Endothelial cell (in vitro differentiated cells): ENCODE measurements around the gene FNDC5. TPM values are rescaled to one million over a fixed set of nuclear protein-coding genes. Genes with fewer than 3 reads are reported as not detected.

ENCODE experiments used
- DNase-seq: peaks from one replicate; pipeline ENCODE4 v3.0.0; 2021; ENCODE audit warnings: low spot score
- H3K27ac Mint-ChIP-seq: one replicate; pipeline ENCODE4 v1.8.0; 2021; ENCODE audit warnings: mixed read lengths, inconsistent platforms; ENCODE audit not compliant: unreplicated experiment
- H3K27me3 Mint-ChIP-seq: one replicate; pipeline ENCODE4 v1.8.0; 2021; ENCODE audit warnings: mild to moderate bottlenecking, moderate library complexity, mixed read lengths, inconsistent platforms; ENCODE audit not compliant: unreplicated experiment
- H3K36me3 Mint-ChIP-seq: one replicate; pipeline ENCODE4 v1.8.0; 2021; ENCODE audit warnings: mild to moderate bottlenecking, low read depth, mixed read lengths, inconsistent platforms; ENCODE audit not compliant: unreplicated experiment
- H3K4me1 Mint-ChIP-seq: one replicate; pipeline ENCODE4 v1.8.0; 2021; ENCODE audit warnings: mild to moderate bottlenecking, mixed read lengths, inconsistent platforms; ENCODE audit not compliant: unreplicated experiment
- H3K4me3 Mint-ChIP-seq: one replicate; pipeline ENCODE4 v1.8.0; 2021; ENCODE audit warnings: mild to moderate bottlenecking, mixed read lengths, inconsistent platforms; ENCODE audit not compliant: unreplicated experiment
- H3K9me3 Mint-ChIP-seq: one replicate; pipeline ENCODE4 v1.8.0; 2021; ENCODE audit warnings: mixed read lengths, inconsistent platforms; ENCODE audit not compliant: unreplicated experiment
- CTCF ChIP-seq: fragments of 200-600 bp; sonication (generic); IDR thresholded peaks from one replicate; pipeline ENCODE4 v1.5.0; 2021; ENCODE audit warnings: antibody characterized with exemption; ENCODE audit not compliant: unreplicated experiment
- total RNA-seq: library from RNA; stranded (reverse); fragmentation: NEBNext Ultra II Directional; extraction: Animal tissue kit (Norgen Biotek cat#: 25700); gene quantifications from one replicate; pipeline ENCODE4 v1.2.1, GENCODE V29; 2021; ENCODE audit not compliant: unreplicated experiment

The FNDC5 gene
- total RNA-seq, 1 donor from 2014 or later: 5.5 TPM

- Mint-ChIP-seq H3K4me3 (no peak overlapping the region), H3K9me3 (no peaks in the 10 kb centered on the region), H3K36me3 (peaks cover 8% of the 10 kb centered on the region), H3K27me3 (peaks cover 24% of the 10 kb centered on the region), H3K27ac (no peak overlapping the region), H3K4me1 (peaks cover 8% of the 10 kb centered on the region)
- no peak for DNase-seq
- no peak for TF ChIP-seq CTCF
These were observed 24.0 kb upstream of the FNDC5 start for GRCh38 chr1:32894681-32895080.

- Mint-ChIP-seq H3K27me3 (peaks cover 23% of the 10 kb centered on the region), H3K4me3 (no peak overlapping the region), H3K4me1 (peaks cover 8% of the 10 kb centered on the region), H3K9me3 (no peaks in the 10 kb centered on the region), H3K27ac (no peak overlapping the region), H3K36me3 (peaks cover 8% of the 10 kb centered on the region)
- TF ChIP-seq CTCF: no peak
- DNase-seq: no peak
These were observed 23.4 kb upstream of the FNDC5 start for GRCh38 chr1:32894019-32894600.

GRCh38 chr1:32893198-32894018 lies 22.7 kb upstream of the FNDC5 start:
- Mint-ChIP-seq H3K4me1 (peaks cover 8% of the 10 kb centered on the region), H3K27ac (no peak overlapping the region), H3K9me3 (no peaks in the 10 kb centered on the region), H3K36me3 (peaks cover 8% of the 10 kb centered on the region), H3K27me3 (peaks cover 19% of the 10 kb centered on the region), H3K4me3 (no peak overlapping the region)
- DNase-seq: no peak
- TF ChIP-seq CTCF: peak; percentile 66

- DNase-seq: peak; percentile 72
- peaks cover 22% of the 10 kb centered on the region for H3K27me3 Mint-ChIP-seq
These were observed 21.9 kb upstream of the FNDC5 start for GRCh38 chr1:32892368-32893197.

More at GRCh38 chr1:32892368-32893197, 21.9 kb upstream of the FNDC5 start:
- peaks cover 8% of the 10 kb centered on the region for H3K4me1 Mint-ChIP-seq
- no peaks in the 10 kb centered on the region for H3K9me3 Mint-ChIP-seq
- no peak overlapping the region for H3K27ac Mint-ChIP-seq
- peaks cover 8% of the 10 kb centered on the region for H3K36me3 Mint-ChIP-seq
- peak overlapping the region; percentile 29 for H3K4me3 Mint-ChIP-seq
- peak; percentile 92 for TF ChIP-seq CTCF
